ENCODE data around the gene MRM1.

Gene MRM1

GRCh38 chr17:36601303-36602029 lies at the start of gene MRM1:
MRM1 (plus strand) TSS chr17:36601583; CDS start chr17:36601811, 228 bp downstream.
- DNase-seq (ENCODE audit: low read depth): peak; percentile 92

GRCh38 chr17:36553459-36553858 lies 47.9 kb upstream of the MRM1 start:
- no peak for DNase-seq (ENCODE audit: low read depth)

GRCh38 chr17:36566081-36566480 lies 35.3 kb upstream of the MRM1 start:
- DNase-seq (ENCODE audit: low read depth): no peak

GRCh38 chr17:36575028-36575427 lies 26.4 kb upstream of the MRM1 start:
- DNase-seq (ENCODE audit: low read depth): no peak

GRCh38 chr17:36576793-36577192 lies 24.6 kb upstream of the MRM1 start:
- no peak for DNase-seq (ENCODE audit: low read depth)

- no peak for DNase-seq (ENCODE audit: low read depth)
These were observed 22.7 kb upstream of the MRM1 start for GRCh38 chr17:36578671-36579070.

- DNase-seq (ENCODE audit: low read depth): no peak
These were observed 17.6 kb upstream of the MRM1 start for GRCh38 chr17:36583787-36584186.

GRCh38 chr17:36586138-36586537 lies 15.2 kb upstream of the MRM1 start:
- DNase-seq (ENCODE audit: low read depth): no peak

- peak; percentile 92 for DNase-seq (ENCODE audit: low read depth)
These were observed 11.3 kb upstream of the MRM1 start for GRCh38 chr17:36590082-36590481.

- peak; percentile 41 for DNase-seq (ENCODE audit: low read depth)
These were observed 9.7 kb upstream of the MRM1 start, which contains the start of gene DHRS11 for GRCh38 chr17:36591434-36592315. DHRS11 (plus strand) TSS chr17:36591879; CDS start chr17:36592010, 131 bp downstream.

- no peak for DNase-seq (ENCODE audit: low read depth)
These were observed 9.1 kb upstream of the MRM1 start for GRCh38 chr17:36592316-36592715.

- DNase-seq (ENCODE audit: low read depth): no peak
These were observed 8.6 kb upstream of the MRM1 start for GRCh38 chr17:36592716-36593321.

GRCh38 chr17:36593656-36594316 lies 7.6 kb upstream of the MRM1 start:
- no peak for DNase-seq (ENCODE audit: low read depth)

- DNase-seq (ENCODE audit: low read depth): no peak
These were observed 6.6 kb upstream of the MRM1 start for GRCh38 chr17:36594626-36595401.

- DNase-seq (ENCODE audit: low read depth): no peak
These were observed 4.2 kb upstream of the MRM1 start for GRCh38 chr17:36597226-36597625.

- DNase-seq (ENCODE audit: low read depth): no peak
These were observed 3.3 kb upstream of the MRM1 start for GRCh38 chr17:36597866-36598777.

GRCh38 chr17:36598951-36599401 lies 2.4 kb upstream of the MRM1 start:
- DNase-seq (ENCODE audit: low read depth): no peak

GRCh38 chr17:36599546-36600250 lies 1.7 kb upstream of the MRM1 start:
- no peak for DNase-seq (ENCODE audit: low read depth)

GRCh38 chr17:36600465-36600864 lies 918 bp upstream of the MRM1 start:
- DNase-seq (ENCODE audit: low read depth): peak; percentile 82

GRCh38 chr17:36600936-36601302 lies 464 bp upstream of the MRM1 start:
- DNase-seq (ENCODE audit: low read depth): no peak

All from CMK (cell line).